Measurements from ENCODE around the gene SF3B1. TPM values are rescaled to one million over a fixed set of nuclear protein-coding genes. Genes with fewer than 3 reads are reported as not detected.
"Not testable (repeated sequence)": the region's sequence is repeated elsewhere in the genome, so short reads cannot be mapped to it uniquely, and the experiment has no call there.

The SF3B1 gene, protein sequence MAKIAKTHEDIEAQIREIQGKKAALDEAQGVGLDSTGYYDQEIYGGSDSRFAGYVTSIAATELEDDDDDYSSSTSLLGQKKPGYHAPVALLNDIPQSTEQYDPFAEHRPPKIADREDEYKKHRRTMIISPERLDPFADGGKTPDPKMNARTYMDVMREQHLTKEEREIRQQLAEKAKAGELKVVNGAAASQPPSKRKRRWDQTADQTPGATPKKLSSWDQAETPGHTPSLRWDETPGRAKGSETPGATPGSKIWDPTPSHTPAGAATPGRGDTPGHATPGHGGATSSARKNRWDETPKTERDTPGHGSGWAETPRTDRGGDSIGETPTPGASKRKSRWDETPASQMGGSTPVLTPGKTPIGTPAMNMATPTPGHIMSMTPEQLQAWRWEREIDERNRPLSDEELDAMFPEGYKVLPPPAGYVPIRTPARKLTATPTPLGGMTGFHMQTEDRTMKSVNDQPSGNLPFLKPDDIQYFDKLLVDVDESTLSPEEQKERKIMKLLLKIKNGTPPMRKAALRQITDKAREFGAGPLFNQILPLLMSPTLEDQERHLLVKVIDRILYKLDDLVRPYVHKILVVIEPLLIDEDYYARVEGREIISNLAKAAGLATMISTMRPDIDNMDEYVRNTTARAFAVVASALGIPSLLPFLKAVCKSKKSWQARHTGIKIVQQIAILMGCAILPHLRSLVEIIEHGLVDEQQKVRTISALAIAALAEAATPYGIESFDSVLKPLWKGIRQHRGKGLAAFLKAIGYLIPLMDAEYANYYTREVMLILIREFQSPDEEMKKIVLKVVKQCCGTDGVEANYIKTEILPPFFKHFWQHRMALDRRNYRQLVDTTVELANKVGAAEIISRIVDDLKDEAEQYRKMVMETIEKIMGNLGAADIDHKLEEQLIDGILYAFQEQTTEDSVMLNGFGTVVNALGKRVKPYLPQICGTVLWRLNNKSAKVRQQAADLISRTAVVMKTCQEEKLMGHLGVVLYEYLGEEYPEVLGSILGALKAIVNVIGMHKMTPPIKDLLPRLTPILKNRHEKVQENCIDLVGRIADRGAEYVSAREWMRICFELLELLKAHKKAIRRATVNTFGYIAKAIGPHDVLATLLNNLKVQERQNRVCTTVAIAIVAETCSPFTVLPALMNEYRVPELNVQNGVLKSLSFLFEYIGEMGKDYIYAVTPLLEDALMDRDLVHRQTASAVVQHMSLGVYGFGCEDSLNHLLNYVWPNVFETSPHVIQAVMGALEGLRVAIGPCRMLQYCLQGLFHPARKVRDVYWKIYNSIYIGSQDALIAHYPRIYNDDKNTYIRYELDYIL
- total RNA-seq: 100 to 1,000 TPM; 137 to 297 (median 158) TPM

DNA sequence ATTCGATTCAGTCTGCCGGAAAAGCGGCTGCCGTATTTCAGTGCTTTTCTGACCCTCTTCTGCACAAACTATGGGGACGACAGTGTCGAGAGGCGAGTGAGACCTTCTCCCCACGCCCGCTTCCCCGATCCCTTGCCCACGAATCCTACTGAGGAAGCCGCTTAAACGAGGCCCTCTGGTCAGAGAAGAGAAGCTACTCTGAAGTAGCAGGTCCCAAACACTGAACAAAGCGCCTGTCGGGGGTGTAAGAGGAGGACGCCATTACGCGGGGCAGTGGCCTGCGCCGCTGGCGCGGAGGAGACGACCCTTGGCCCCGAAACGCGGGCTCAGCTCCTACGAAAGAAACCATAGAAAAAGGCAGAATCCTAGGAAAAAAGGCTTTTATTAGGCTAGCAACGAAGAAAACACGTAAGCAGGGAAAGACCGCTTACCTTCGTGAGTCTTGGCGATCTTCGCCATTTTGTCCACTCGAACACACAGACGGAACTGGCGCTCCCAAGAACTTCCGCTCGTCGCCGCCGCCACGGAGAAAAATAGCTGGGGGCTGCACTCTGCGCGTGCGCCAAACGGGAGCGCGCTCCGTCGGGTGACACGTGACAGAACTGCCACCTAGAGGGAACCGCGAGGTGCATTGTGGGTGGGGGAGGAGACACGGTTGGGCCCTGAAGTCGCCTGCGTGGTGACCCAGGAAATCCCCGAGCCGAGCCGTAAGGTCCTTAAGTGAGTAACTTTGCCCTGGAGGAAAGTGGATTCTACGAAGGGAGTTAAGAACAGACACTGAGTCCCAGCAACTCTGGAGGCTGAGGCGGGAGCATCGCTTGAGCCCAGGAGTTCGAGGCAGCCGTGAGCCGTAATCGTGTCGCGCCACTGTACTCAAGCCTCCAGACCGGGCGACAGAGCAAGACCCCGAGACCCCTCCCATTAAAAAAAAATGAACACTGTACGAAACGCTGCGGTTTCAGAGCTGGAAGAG lies at the start of gene SF3B1:
Gene SF3B1 (minus strand): TSS at position 488 of the 973 bp plus-strand sequence. CDS start 29 bp downstream, at position 459.
- Histone ChIP-seq H3K27ac (peak within 1 kb of the TSS; percentile 99 to 100 (median 99)), H3K36me3 (no peaks in the 10 kb centered on the region), H3K27me3 (no peaks in the 10 kb centered on the region), H3K4me1 (peaks cover 36 to 47% of the 10 kb centered on the region in 2 donors), H3K9me3 (no peaks in the 10 kb centered on the region), H3K4me3 (peak within 1 kb of the TSS; percentile 92 to 99 (median 98))
- TF ChIP-seq, protein P1, sequence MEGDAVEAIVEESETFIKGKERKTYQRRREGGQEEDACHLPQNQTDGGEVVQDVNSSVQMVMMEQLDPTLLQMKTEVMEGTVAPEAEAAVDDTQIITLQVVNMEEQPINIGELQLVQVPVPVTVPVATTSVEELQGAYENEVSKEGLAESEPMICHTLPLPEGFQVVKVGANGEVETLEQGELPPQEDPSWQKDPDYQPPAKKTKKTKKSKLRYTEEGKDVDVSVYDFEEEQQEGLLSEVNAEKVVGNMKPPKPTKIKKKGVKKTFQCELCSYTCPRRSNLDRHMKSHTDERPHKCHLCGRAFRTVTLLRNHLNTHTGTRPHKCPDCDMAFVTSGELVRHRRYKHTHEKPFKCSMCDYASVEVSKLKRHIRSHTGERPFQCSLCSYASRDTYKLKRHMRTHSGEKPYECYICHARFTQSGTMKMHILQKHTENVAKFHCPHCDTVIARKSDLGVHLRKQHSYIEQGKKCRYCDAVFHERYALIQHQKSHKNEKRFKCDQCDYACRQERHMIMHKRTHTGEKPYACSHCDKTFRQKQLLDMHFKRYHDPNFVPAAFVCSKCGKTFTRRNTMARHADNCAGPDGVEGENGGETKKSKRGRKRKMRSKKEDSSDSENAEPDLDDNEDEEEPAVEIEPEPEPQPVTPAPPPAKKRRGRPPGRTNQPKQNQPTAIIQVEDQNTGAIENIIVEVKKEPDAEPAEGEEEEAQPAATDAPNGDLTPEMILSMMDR (IDR thresholded peaks at IDR 0.05 in 4 of 5, conservative IDR thresholded peaks at IDR 0.05 in 1 of 5): no peak
- TF ChIP-seq POLR2A (IDR thresholded peaks at IDR 0.05): peak; percentile 87 to 93
- ATAC-seq (peak; percentile 92 to 96), DNase-seq (peak; percentile 96 to 97)
- in situ Hi-C loops (cut with MboI; ENCODE audit: low sequenced_read_pairs in 4 of 4): loop anchor here in 1 of 4 donors (10.0 kb wide), 1 partner anchor 80 kb away; the partner anchor contains the start of gene MOB4
- intact Hi-C loops (cut with DNase I; ENCODE audit: low total_unique reads): loop anchor here (1.0 to 10.0 kb wide), 5 partner anchors 18 to 350 kb away; partner anchors contain the start of genes BOLL, COQ10B, HSPD1 and MARS2

DNA sequence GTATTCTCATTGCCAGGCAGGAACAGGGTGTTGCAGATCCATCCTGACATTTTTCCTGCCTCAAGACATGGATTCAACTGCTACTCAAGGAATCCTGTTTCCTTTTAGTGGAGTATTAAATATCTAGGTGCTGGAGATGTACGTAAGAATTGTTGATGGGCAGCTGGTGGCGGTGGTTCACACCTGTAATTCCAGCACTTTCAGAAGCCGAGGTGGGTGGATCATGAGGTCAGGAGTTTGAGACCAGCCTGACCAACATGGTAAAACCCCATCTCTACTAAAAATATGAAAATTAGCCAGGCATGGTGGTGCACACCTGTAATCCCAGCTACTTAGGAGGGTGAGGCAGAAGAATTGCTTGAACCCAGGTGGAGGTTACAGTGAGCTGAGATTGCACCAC lies 49.4 kb upstream of the SF3B1 start:
- peaks cover 5 to 27% of the 10 kb centered on the region in 2 donors for H3K36me3 ChIP-seq
- intact Hi-C loops (cut with DNase I; ENCODE audit: low total_unique reads); H3K9me3 ChIP-seq; H3K4me3 ChIP-seq; H3K27ac ChIP-seq; ATAC-seq; H3K4me1 ChIP-seq; DNase-seq; H3K27me3 ChIP-seq; in situ Hi-C loops (cut with MboI; ENCODE audit: low sequenced_read_pairs in 4 of 4): not testable (repeated sequence)

DNA sequence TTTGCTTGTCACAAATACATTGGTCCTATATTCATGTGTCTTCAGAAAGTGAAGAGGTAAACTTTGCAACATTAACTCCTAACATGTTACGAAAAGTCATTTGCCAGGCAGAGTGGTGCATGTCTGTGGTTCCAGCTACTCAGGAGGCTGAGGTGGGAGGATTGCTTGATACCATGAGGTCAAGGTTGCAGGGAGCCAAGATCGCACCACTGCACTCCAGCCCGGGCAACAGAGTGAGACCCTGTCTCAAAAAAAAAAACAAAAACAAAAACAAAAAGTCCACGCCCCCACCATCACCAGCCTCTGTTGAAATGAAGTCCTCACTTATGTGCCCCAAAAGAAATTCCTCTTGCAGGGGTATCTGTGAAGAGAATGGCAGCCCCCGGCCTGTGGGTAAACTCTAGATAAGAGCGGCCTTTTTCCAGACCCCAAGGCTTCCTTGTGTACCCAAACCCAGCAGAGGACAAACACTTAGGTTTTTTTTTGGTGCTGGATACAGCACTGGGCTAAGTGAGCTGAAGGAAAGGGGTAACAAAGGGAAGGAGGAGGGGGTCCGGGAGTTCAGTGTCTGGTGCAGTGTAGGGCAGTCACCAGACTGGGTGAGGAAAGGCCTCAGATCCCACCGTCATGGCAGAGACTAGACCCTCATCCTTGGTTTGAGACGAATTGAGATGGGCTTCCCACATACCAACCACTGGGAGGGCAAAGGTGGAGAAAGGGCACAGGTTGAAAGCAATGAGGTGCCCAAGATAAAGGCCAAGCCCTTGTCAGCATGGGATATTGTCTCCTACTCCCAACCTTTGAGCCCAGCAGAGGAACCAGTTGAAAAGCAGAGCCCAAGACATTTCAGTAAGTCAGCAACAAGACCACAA lies 45.6 kb upstream of the SF3B1 start:
- intact Hi-C loops (cut with DNase I; ENCODE audit: low total_unique reads): no loop called here

More for the DNA sequence above, 45.6 kb upstream of the SF3B1 start:
- DNase-seq: no peak
- TF ChIP-seq POLR2A (IDR thresholded peaks at IDR 0.05): no peak
- TF ChIP-seq, protein P1 (IDR thresholded peaks at IDR 0.05 in 4 of 5, conservative IDR thresholded peaks at IDR 0.05 in 1 of 5): no peak
- no peaks in the 10 kb centered on the region for H3K27me3 ChIP-seq
- no peak overlapping the region for H3K4me3 ChIP-seq
- H3K4me1 ChIP-seq: no peaks in the 10 kb centered on the region
- no peak for ATAC-seq
- H3K27ac ChIP-seq: no peak overlapping the region
- H3K9me3 ChIP-seq: no peaks in the 10 kb centered on the region
- in situ Hi-C loops (cut with MboI; ENCODE audit: low sequenced_read_pairs in 4 of 4): no loop called here
- H3K36me3 ChIP-seq: peaks cover 0 to 37% of the 10 kb centered on the region in 2 donors

Measured in gastrocnemius medialis (tissue), 4 donors.